ENCODE measurements around the gene LITAF.

GRCh38 chr16:11556214-11556819, 30.4 kb downstream of the LITAF start:
- no peak for TF ChIP-seq CTCF (IDR thresholded peaks at IDR 0.05)
- no peak for TF ChIP-seq POLR2A (IDR thresholded peaks at IDR 0.05)

Data from adrenal gland (tissue), 5 donors.